K562 (cell line): ENCODE data around the gene GALK2. TPM values are rescaled to one million over a fixed set of nuclear protein-coding genes. Genes with fewer than 3 reads are reported as not detected.

Source experiments
- ATAC-seq: fragments of 200-7000 bp; cut with Tn5 transposase; 3 replicates; pipeline ENCODE4 v1.9.1; 2020; ENCODE audit warnings: moderate library complexity
- BruUV-seq: library from RNA; stranded (reverse); fragments of 400-500 nt; replicated peaks from 2 replicates; lab custom pipeline; 2021; lab: Mats Ljungman, UMichigan
- CTCF ChIA-PET: fragments of 300-600 bp; formaldehyde crosslinking; extraction: SDS; loops from one replicate; lab custom pipeline; 2021; ENCODE audit warnings: low intra/inter-chr PET ratio; lab: Yijun Ruan, JAX
- POLR2A ChIA-PET: fragments of 300-600, 350-650 bp; sonication (Branson Sonifier 250); formaldehyde crosslinking; extraction: SDS; loops from one replicate; lab custom pipeline; 2021; ENCODE audit warnings: antibody characterized with exemption, inconsistent platforms; lab: Yijun Ruan, JAX
- DNase-seq, 4 experiments: peaks; one replicate each; pipeline versions ENCODE4 v3.0.0 to v3.0.0-alpha.2; 2011 to 2018; ENCODE audit warnings: low spot score in 3 of 4, mixed read lengths in 3 of 4; ENCODE audit errors: extremely low read depth in 1 of 4
- FAIRE-seq: peaks from 2 replicates; lab custom pipeline; 2011; peaks lifted over from hg19 to GRCh38; lab: Jason Lieb, UNC
- H2AFZ ChIP-seq: 2 replicates; pipeline ENCODE4 v1.6.0; 2011; ENCODE audit warnings: low read depth, low read length, control low read depth, inconsistent platforms
- H3K27ac ChIP-seq: fragments of 200-600 bp; 3 replicates; pipeline ENCODE4 v1.8.0; 2011; ENCODE audit warnings: low read depth, mild to moderate bottlenecking, control low read depth, inconsistent platforms, low read length, moderate library complexity, mixed read lengths; ENCODE audit errors: extremely low read depth
- H3K27me3 ChIP-seq, 2 experiments: fragments of 300-600 bp in 1 of 2; 2 replicates in 1 of 2; 3 replicates in 1 of 2; pipeline versions ENCODE4 v1.6.0 to v1.8.0; 2011; ENCODE audit warnings: inconsistent platforms in 2 of 2, low read length in 2 of 2, mild to moderate bottlenecking in 1 of 2, mixed read lengths in 1 of 2, moderate library complexity in 1 of 2; ENCODE audit not compliant: control insufficient read depth in 2 of 2, insufficient read depth in 2 of 2
- H3K36me3 ChIP-seq: fragments of 300-600 bp; 3 replicates; pipeline ENCODE4 v1.8.0; 2011; ENCODE audit warnings: mild to moderate bottlenecking, low read length, inconsistent platforms; ENCODE audit not compliant: control insufficient read depth, insufficient read depth
- H3K4me1 ChIP-seq, 2 experiments: fragments of 200-600 bp in 1 of 2; replicated peaks in 1 of 2; 2 replicates in 1 of 2; 3 replicates in 1 of 2; pipeline versions ENCODE4 v1.5.1 to v1.8.0; 2011; ENCODE audit warnings: inconsistent platforms in 2 of 2, low read length in 2 of 2, mild to moderate bottlenecking in 1 of 2, mixed read lengths in 1 of 2, moderate library complexity in 1 of 2; ENCODE audit not compliant: control insufficient read depth in 2 of 2, insufficient read depth in 2 of 2
- H3K4me2 ChIP-seq: 2 replicates; pipeline ENCODE4 v1.6.1; 2011; ENCODE audit warnings: low read length, control low read depth, inconsistent platforms, mixed read lengths; ENCODE audit not compliant: insufficient read depth
- H3K4me3 ChIP-seq: fragments of 200-600 bp; sonication (generic), shearing (Covaris generic); 2 replicates; pipeline ENCODE4 v1.5.1; 2016; ENCODE audit warnings: control low read depth, inconsistent platforms
- H3K79me2 ChIP-seq: fragments of 200-600 bp; 3 replicates; pipeline ENCODE4 v1.8.0; 2011; ENCODE audit warnings: low read length, inconsistent platforms; ENCODE audit not compliant: control insufficient read depth, insufficient read depth
- H3K9ac ChIP-seq, 2 experiments: 2 replicates each; pipeline versions ENCODE4 v1.6.0 to v1.6.1; 2011; ENCODE audit warnings: low read depth in 2 of 2, low read length in 2 of 2, control low read depth in 1 of 2, inconsistent platforms in 1 of 2, mild to moderate bottlenecking in 1 of 2, mixed read lengths in 1 of 2; ENCODE audit not compliant: insufficient read depth in 1 of 2
- H3K9me1 ChIP-seq: one replicate; pipeline ENCODE4 v1.6.0; 2011; ENCODE audit warnings: inconsistent platforms, mild to moderate bottlenecking, low read length, moderate library complexity; ENCODE audit not compliant: control insufficient read depth, insufficient read depth
- H3K9me3 ChIP-seq: replicated peaks from 2 replicates; pipeline ENCODE4 v1.5.1; 2011; ENCODE audit warnings: low read depth, low read length, inconsistent platforms; ENCODE audit not compliant: control insufficient read depth, insufficient read depth
- H4K20me1 ChIP-seq: replicated peaks from 2 replicates; pipeline ENCODE4 v1.6.1; 2011; ENCODE audit warnings: low read length, inconsistent platforms, mixed read lengths; ENCODE audit not compliant: control insufficient read depth, insufficient read depth
- ETV6 ChIP-seq, 3 experiments: fragments of 150-350 bp in 1 of 3; sonication (generic) in 1 of 3; formaldehyde crosslinking in 1 of 3; IDR thresholded peaks; 2 replicates each; pipeline versions ENCODE4 v1.6.1 to v1.8.0; 2014 to 2022; ENCODE audit warnings: borderline replicate concordance in 2 of 3, low read depth in 2 of 3, antibody characterized with exemption in 1 of 3, low read length in 1 of 3, mild to moderate bottlenecking in 1 of 3, missing genetic modification reagents in 1 of 3
- FOXP1 ChIP-seq: sonication (generic); formaldehyde crosslinking; IDR thresholded peaks from 2 replicates; pipeline ENCODE4 v1.8.0; 2022; ENCODE audit warnings: mild to moderate bottlenecking, missing genetic modification reagents
- NEUROD1 ChIP-seq: fragments of 150-350 bp; IDR thresholded peaks from 2 replicates; pipeline ENCODE4 v1.6.1; 2014; ENCODE audit warnings: borderline replicate concordance, low read length, low read depth; ENCODE audit not compliant: partially characterized antibody
- PML ChIP-seq: IDR thresholded peaks from 2 replicates; pipeline ENCODE4 v1.6.1; 2012; ENCODE audit warnings: low read length, inconsistent platforms
- PRMT5 ChIP-seq: sonication (generic); formaldehyde crosslinking; IDR thresholded peaks from 2 replicates; pipeline ENCODE4 v1.5.0; 2020; ENCODE audit warnings: missing genetic modification reagents
- SIN3B ChIP-seq: fragments of 450-650 bp; IDR thresholded peaks from 2 replicates; pipeline ENCODE4 v1.6.1; 2017; ENCODE audit warnings: low read depth, mild to moderate bottlenecking, moderate library complexity
- TAF15 ChIP-seq: fragments of 200-400 bp; formaldehyde crosslinking; IDR thresholded peaks from 2 replicates; pipeline ENCODE4 v1.6.1; 2017; ENCODE audit warnings: mild to moderate bottlenecking, low read depth, low read length, moderate library complexity
- TRIM24 ChIP-seq, 2 experiments: fragments of 450-650 bp; IDR thresholded peaks; 2 replicates each; pipeline ENCODE4 v1.6.1; 2016
- ZNF277 ChIP-seq: fragments of 250-450 bp; sonication (Bioruptor Pico); IDR thresholded peaks from 2 replicates; pipeline ENCODE4 v1.8.0; 2022; ENCODE audit warnings: inconsistent platforms, mild to moderate bottlenecking, moderate library complexity, borderline replicate concordance
- ZNF584 ChIP-seq: fragments of 200-800 bp; sonication (Bioruptor generic); IDR thresholded peaks from 2 replicates; pipeline ENCODE4 v1.6.1; 2016; ENCODE audit warnings: low read depth, mild to moderate bottlenecking, missing genetic modification characterization, missing compliant biosample characterization
- WGBS: fragments of 100-300 bp; shearing (Covaris generic); methylation state at CpG from one replicate; pipeline ENCODE4 v1.1.6; 2016; ENCODE audit warnings: low coverage, mixed read lengths; ENCODE audit not compliant: insufficient coverage; ENCODE audit errors: missing lambda C conversion rate; 5-methylcytosine and 5-hydroxymethylcytosine counted together
- in situ Hi-C: fragments of 300-500 bp; cut with MboI; formaldehyde crosslinking; loops from 4 replicates; pipeline ENCODE4 v1.15.0; 2018; ENCODE audit warnings: inconsistent platforms, mixed read lengths
- intact Hi-C: fragments of 100-400 bp; cut with micrococcal nuclease; formaldehyde crosslinking; loops from 2 replicates; pipeline ENCODE4 v1.14.2; 2022
- polyA plus RNA-seq, 8 experiments: library from polyadenylated mRNA; depleted of rRNA in 4 of 8; stranded (reverse) in 5 of 8; unstranded in 3 of 8; fragments of >200 nt; fragmentation: Nextera tagmentation in 2 of 8; fragmentation: Illumina TruSeq in 1 of 8; extraction: Ambion mirVana in 2 of 8; extraction: Trizol in 1 of 8; gene quantifications; 2 replicates each; pipeline versions ENCODE4 v1.2.1 to v1.2.3, GENCODE V29; 2011 to 2014; ENCODE audit warnings: inconsistent platforms in 1 of 8, missing spikeins in 1 of 8
- total RNA-seq, 7 experiments: library from RNA; depleted of rRNA in 6 of 7; stranded (reverse); fragments of >200 nt in 6 of 7; fragmentation: Illumina TruSeq in 2 of 7; extraction: Trizol in 2 of 7; gene quantifications; 2 replicates each; pipeline versions ENCODE4 v1.2.1 to v1.2.3, GENCODE V29; 2011 to 2021; ENCODE audit warnings: low replicate concordance in 1 of 7
- TF ChIP-seq, protein P1 (sequence below), 2 experiments: fragments of 450-650 bp; IDR thresholded peaks; 2 replicates each; pipeline ENCODE4 v1.6.1; 2018; ENCODE audit warnings: mild to moderate bottlenecking in 2 of 2, low read depth in 1 of 2; ENCODE audit not compliant: partially characterized antibody in 2 of 2
- TF ChIP-seq, protein P2 (sequence below): fragments of 250-450 bp; sonication (Bioruptor Pico); IDR thresholded peaks from 2 replicates; pipeline ENCODE4 v1.4.0; 2020

GALK2 gene
- total and polyA plus RNA-seq, 9 of the 15 experiments (the other 6 are each of a cell fraction or from before 2014, with no cell fraction given) = 32.8 to 82.0 (median 54.4) TPM

DNA sequence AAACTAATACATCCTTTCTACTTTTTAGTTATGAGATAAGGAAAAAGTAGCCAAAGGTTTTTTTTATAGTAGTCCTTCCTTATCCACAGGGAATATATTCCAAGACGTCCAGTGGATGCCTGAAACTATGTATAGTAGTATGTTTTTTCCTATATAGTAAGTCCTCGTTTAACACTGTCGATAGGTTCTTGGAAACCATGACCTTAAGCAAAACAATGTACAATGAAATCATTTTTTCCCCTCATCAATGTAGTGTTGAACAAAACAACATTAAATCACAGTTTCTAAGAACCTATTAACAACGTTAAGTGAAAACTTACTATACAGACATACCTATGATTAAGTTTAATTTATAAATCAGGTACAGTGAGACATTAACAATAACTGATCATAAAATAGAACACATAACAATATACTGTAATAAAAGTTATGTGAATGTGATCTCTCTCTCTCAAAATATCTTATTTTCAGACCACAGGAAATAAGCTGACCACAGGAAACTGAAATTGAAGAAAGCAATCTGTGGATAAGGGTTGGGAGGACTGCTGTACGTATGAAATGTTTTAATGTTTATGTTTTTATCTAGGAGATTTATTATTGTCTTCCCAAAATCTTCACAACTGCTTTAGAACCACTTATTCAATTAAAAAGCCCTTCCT lies 35.2 kb upstream of the GALK2 start (continued):
- TF ChIP-seq PML = no peak
- no peak for TF ChIP-seq SIN3B
- TF ChIP-seq ZNF277 (CRISPR knock-in tag) = no peak
- TF ChIP-seq TAF15 = no peak
- no peak for TF ChIP-seq PRMT5 (CRISPR knock-in tag)
- TF ChIP-seq TRIM24 (IDR thresholded peaks at IDR 0.05) = no peak
- TF ChIP-seq FOXP1 (CRISPR knock-in tag) = no peak

DNA sequence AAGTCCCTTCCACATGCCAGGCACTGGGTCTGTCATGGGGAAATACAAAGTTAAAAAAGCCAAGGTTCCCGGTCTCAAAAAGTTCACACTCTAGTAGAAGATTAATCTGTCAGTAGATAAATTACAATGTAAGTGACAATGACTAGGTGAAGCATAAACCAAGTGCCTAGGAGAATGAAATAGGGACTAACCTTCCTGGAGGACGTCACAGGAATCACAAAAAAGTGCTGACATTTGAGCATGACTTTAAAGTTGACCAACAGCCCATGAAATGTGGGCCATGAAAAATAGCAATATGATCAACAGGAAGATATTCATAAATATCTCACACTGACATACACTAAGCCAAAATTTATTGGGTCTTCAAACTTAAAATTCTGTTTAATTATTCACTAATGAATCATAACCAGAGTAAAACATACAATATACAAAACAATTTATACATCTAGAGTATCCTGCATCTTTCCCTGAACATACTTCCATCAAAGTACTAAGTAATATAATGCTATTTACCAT lies 34.6 kb upstream of the GALK2 start:
- H3K36me3 ChIP-seq = peaks cover 95% of the 10 kb centered on the region
- no TSS peak for BruUV-seq
- H3K9me1 ChIP-seq = no peaks in the 10 kb centered on the region
- no peak overlapping the region for H3K4me3 ChIP-seq
- in situ Hi-C loops = no loop called here
- H3K9me3 ChIP-seq = no peaks in the 10 kb centered on the region
- no peak overlapping the region for H2AFZ ChIP-seq
- no peaks in the 10 kb centered on the region for H4K20me1 ChIP-seq
- 0 out of 3 replicates have a peak, but pooled peaks cover 8% of the 10 kb centered on the region for H3K79me2 ChIP-seq
- H3K4me2 ChIP-seq = no peak overlapping the region
- FAIRE-seq (no peak), DNase-seq (no peak), ATAC-seq (no peak)
- intact Hi-C loops = no loop called here
- no peaks in the 10 kb centered on the region for H3K27me3 ChIP-seq
- H3K9ac ChIP-seq = no peak overlapping the region
- ChIA-PET POLR2A (no interaction called here), CTCF (no interaction called here)
- H3K4me1 ChIP-seq = no peaks in the 10 kb centered on the region
- WGBS = 91% methylated on average over 2 of the region's 2 CpGs
- no peak overlapping the region for H3K27ac ChIP-seq
- no peak for TF ChIP-seq ZNF584 (CRISPR knock-in tag)
- TF ChIP-seq, protein P1, sequence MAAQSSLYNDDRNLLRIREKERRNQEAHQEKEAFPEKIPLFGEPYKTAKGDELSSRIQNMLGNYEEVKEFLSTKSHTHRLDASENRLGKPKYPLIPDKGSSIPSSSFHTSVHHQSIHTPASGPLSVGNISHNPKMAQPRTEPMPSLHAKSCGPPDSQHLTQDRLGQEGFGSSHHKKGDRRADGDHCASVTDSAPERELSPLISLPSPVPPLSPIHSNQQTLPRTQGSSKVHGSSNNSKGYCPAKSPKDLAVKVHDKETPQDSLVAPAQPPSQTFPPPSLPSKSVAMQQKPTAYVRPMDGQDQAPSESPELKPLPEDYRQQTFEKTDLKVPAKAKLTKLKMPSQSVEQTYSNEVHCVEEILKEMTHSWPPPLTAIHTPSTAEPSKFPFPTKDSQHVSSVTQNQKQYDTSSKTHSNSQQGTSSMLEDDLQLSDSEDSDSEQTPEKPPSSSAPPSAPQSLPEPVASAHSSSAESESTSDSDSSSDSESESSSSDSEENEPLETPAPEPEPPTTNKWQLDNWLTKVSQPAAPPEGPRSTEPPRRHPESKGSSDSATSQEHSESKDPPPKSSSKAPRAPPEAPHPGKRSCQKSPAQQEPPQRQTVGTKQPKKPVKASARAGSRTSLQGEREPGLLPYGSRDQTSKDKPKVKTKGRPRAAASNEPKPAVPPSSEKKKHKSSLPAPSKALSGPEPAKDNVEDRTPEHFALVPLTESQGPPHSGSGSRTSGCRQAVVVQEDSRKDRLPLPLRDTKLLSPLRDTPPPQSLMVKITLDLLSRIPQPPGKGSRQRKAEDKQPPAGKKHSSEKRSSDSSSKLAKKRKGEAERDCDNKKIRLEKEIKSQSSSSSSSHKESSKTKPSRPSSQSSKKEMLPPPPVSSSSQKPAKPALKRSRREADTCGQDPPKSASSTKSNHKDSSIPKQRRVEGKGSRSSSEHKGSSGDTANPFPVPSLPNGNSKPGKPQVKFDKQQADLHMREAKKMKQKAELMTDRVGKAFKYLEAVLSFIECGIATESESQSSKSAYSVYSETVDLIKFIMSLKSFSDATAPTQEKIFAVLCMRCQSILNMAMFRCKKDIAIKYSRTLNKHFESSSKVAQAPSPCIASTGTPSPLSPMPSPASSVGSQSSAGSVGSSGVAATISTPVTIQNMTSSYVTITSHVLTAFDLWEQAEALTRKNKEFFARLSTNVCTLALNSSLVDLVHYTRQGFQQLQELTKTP (IDR thresholded peaks at IDR 0.05; ENCODE audit: low read depth in 1 of 2, partially characterized antibody in 2 of 2) = no peak
- no peak for TF ChIP-seq ETV6 (IDR thresholded peaks at IDR 0.05; ENCODE audit: borderline replicate concordance in 1 of 2, low read depth in 2 of 2, low read length in 1 of 2)
- TF ChIP-seq ETV6 (CRISPR knock-in tag; IDR thresholded peaks at IDR 0.05; ENCODE audit: borderline replicate concordance) = no peak
- TF ChIP-seq, protein P2, sequence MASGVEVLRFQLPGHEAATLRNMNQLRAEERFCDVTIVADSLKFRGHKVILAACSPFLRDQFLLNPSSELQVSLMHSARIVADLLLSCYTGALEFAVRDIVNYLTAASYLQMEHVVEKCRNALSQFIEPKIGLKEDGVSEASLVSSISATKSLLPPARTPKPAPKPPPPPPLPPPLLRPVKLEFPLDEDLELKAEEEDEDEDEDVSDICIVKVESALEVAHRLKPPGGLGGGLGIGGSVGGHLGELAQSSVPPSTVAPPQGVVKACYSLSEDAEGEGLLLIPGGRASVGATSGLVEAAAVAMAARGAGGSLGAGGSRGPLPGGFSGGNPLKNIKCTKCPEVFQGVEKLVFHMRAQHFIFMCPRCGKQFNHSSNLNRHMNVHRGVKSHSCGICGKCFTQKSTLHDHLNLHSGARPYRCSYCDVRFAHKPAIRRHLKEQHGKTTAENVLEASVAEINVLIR (CRISPR knock-in tag) = no peak
- no peak for TF ChIP-seq NEUROD1
